ENCODE measurements around the gene GRIK3. TPM values are rescaled to one million over a fixed set of nuclear protein-coding genes. Genes with fewer than 3 reads are reported as not detected.

Gene GRIK3
- total RNA-seq, 2 experiments from 2014 or later, result 16.3 to 55.0 TPM

GRCh38 chr1:36824390-36824861 is 209.9 kb downstream of the GRIK3 start:
- ChIA-PET POLR2A (no interaction called here), CTCF (ENCODE audit: unreplicated experiment) (no interaction called here)
- no peaks in the 10 kb centered on the region for H3K4me1 ChIP-seq (ENCODE audit: insufficient read depth, low read length, poor library complexity, severe bottlenecking)
- H3K79me2 ChIP-seq (ENCODE audit: insufficient read depth, low read depth, low read length), result no peaks in the 10 kb centered on the region
- TF ChIP-seq EZH2phosphoT487 (IDR thresholded peaks at IDR 0.05; ENCODE audit: borderline replicate concordance, low read depth, low read length) (no peak), CTCF (conservative IDR thresholded peaks at IDR 0.05; ENCODE audit: low read length) (no peak)
- BruUV-seq (replicated peaks), result no TSS peak
- no peak overlapping the region for H3K27ac ChIP-seq (ENCODE audit: low read depth, low read length, poor library complexity, severe bottlenecking)
- no peak overlapping the region for H2AFZ ChIP-seq (ENCODE audit: low read length)
- H3K4me3 ChIP-seq (ENCODE audit: low read depth, low read length, poor library complexity, severe bottlenecking), result no peak overlapping the region
- H3K36me3 ChIP-seq (ENCODE audit: insufficient read depth, low read length), result peaks cover 12% of the 10 kb centered on the region; the same call in 1 of the 2 replicates
- no peak for DNase-seq (ENCODE audit: low spot score)
- no peak overlapping the region for H3K4me2 ChIP-seq (ENCODE audit: low read length)
- intact Hi-C loops (cut with micrococcal nuclease; ENCODE audit: unreplicated experiment), result no loop called here
- no peaks in the 10 kb centered on the region for H4K20me1 ChIP-seq (ENCODE audit: insufficient read depth, low read length)
- H3K9me3 ChIP-seq (ENCODE audit: low read length), result no peaks in the 10 kb centered on the region
- no peaks in the 10 kb centered on the region for H3K9me2 ChIP-seq (ENCODE audit: insufficient read depth, low read length)

GRCh38 chr1:36822648-36823047 is 211.7 kb downstream of the GRIK3 start:
- H2AFZ ChIP-seq (ENCODE audit: low read length), result no peak overlapping the region
- TF ChIP-seq CTCF (conservative IDR thresholded peaks at IDR 0.05; ENCODE audit: low read length) (no peak), EZH2phosphoT487 (IDR thresholded peaks at IDR 0.05; ENCODE audit: borderline replicate concordance, low read depth, low read length) (no peak)
- no peaks in the 10 kb centered on the region for H3K9me3 ChIP-seq (ENCODE audit: low read length)
- no peak overlapping the region for H3K4me2 ChIP-seq (ENCODE audit: low read length)
- BruUV-seq (replicated peaks), result no TSS peak
- no peaks in the 10 kb centered on the region for H4K20me1 ChIP-seq (ENCODE audit: insufficient read depth, low read length)
- no peak for DNase-seq (ENCODE audit: low spot score)
- intact Hi-C loops (cut with micrococcal nuclease; ENCODE audit: unreplicated experiment), result no loop called here
- peaks cover 12% of the 10 kb centered on the region; the same call in 1 of the 2 replicates for H3K36me3 ChIP-seq (ENCODE audit: insufficient read depth, low read length)
- H3K79me2 ChIP-seq (ENCODE audit: insufficient read depth, low read depth, low read length), result no peaks in the 10 kb centered on the region
- no peak overlapping the region for H3K27ac ChIP-seq (ENCODE audit: low read depth, low read length, poor library complexity, severe bottlenecking)
- H3K9me2 ChIP-seq (ENCODE audit: insufficient read depth, low read length), result no peaks in the 10 kb centered on the region
- ChIA-PET POLR2A (no interaction called here), CTCF (ENCODE audit: unreplicated experiment) (no interaction called here)
- no peaks in the 10 kb centered on the region for H3K4me1 ChIP-seq (ENCODE audit: insufficient read depth, low read length, poor library complexity, severe bottlenecking)
- H3K4me3 ChIP-seq (ENCODE audit: low read depth, low read length, poor library complexity, severe bottlenecking), result no peak overlapping the region

- intact Hi-C loops (cut with micrococcal nuclease; ENCODE audit: unreplicated experiment), result no loop called here
- Histone ChIP-seq H3K9me3 (ENCODE audit: low read length) (no peaks in the 10 kb centered on the region), H3K4me1 (ENCODE audit: insufficient read depth, low read length, poor library complexity, severe bottlenecking) (no peaks in the 10 kb centered on the region), H3K36me3 (ENCODE audit: insufficient read depth, low read length) (peaks cover 16% of the 10 kb centered on the region; the same call in 1 of the 2 replicates), H3K79me2 (ENCODE audit: insufficient read depth, low read depth, low read length) (no peaks in the 10 kb centered on the region), H3K4me2 (ENCODE audit: low read length) (no peak overlapping the region), H3K27ac (ENCODE audit: low read depth, low read length, poor library complexity, severe bottlenecking) (no peak overlapping the region), H2AFZ (ENCODE audit: low read length) (no peak overlapping the region), H3K9me2 (ENCODE audit: insufficient read depth, low read length) (no peaks in the 10 kb centered on the region), H3K4me3 (ENCODE audit: low read depth, low read length, poor library complexity, severe bottlenecking) (no peak overlapping the region), H4K20me1 (ENCODE audit: insufficient read depth, low read length) (no peaks in the 10 kb centered on the region)
- BruUV-seq (replicated peaks), result no TSS peak
- CTCF ChIA-PET (ENCODE audit: unreplicated experiment), result no interaction called here
- DNase-seq (ENCODE audit: low spot score), result no peak
- TF ChIP-seq CTCF (conservative IDR thresholded peaks at IDR 0.05; ENCODE audit: low read length) (no peak), EZH2phosphoT487 (IDR thresholded peaks at IDR 0.05; ENCODE audit: borderline replicate concordance, low read depth, low read length) (no peak)
- POLR2A ChIA-PET, result no interaction called here
Observed at GRCh38 chr1:36821386-36821785, 212.9 kb downstream of the GRIK3 start.

All from OCI-LY7 (cell line).